Erythroblast (primary cell): Measurements from ENCODE around the gene PRKAR2A.

Experiments used
- GATA1 ChIP-seq: IDR thresholded peaks from 2 replicates; pipeline ENCODE4 v1.6.1; 2011; ENCODE audit warnings: low read depth, mild to moderate bottlenecking, control low read depth, low read length, moderate library complexity
- POLR2A ChIP-seq: IDR thresholded peaks from 2 replicates; pipeline ENCODE4 v1.6.1; 2011; ENCODE audit warnings: mild to moderate bottlenecking, low read length

GRCh38 chr3:48858709-48859108, 11.0 kb upstream of the PRKAR2A start:
- no peak for TF ChIP-seq POLR2A
- no peak for TF ChIP-seq GATA1
